CD4-positive, alpha-beta T cell treated with Interleukin-1 beta for 1 hour (primary cell): ENCODE data around the gene MEIOB.
A peak's percentile ranks its signal among the peaks of the same experiment; 100 is the strongest.
"Not testable (repeated sequence)": the region's sequence is repeated elsewhere in the genome, so short reads cannot be mapped to it uniquely, and the experiment has no call there.

Source experiments
- DNase-seq, 2 donors: peaks; one replicate each; pipeline ENCODE4 v3.0.0-alpha.2; 2020 to 2022

MEIOB gene, protein sequence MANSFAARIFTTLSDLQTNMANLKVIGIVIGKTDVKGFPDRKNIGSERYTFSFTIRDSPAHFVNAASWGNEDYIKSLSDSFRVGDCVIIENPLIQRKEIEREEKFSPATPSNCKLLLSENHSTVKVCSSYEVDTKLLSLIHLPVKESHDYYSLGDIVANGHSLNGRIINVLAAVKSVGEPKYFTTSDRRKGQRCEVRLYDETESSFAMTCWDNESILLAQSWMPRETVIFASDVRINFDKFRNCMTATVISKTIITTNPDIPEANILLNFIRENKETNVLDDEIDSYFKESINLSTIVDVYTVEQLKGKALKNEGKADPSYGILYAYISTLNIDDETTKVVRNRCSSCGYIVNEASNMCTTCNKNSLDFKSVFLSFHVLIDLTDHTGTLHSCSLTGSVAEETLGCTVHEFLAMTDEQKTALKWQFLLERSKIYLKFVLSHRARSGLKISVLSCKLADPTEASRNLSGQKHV

GRCh38 chr16:1871974-1872635 is at the start of gene MEIOB:
Gene MEIOB (minus strand): TSS chr16:1872164. CDS start chr16:1868175, 3,989 bp downstream.
- DNase-seq, result peak; percentile 6 to 25

DNA sequence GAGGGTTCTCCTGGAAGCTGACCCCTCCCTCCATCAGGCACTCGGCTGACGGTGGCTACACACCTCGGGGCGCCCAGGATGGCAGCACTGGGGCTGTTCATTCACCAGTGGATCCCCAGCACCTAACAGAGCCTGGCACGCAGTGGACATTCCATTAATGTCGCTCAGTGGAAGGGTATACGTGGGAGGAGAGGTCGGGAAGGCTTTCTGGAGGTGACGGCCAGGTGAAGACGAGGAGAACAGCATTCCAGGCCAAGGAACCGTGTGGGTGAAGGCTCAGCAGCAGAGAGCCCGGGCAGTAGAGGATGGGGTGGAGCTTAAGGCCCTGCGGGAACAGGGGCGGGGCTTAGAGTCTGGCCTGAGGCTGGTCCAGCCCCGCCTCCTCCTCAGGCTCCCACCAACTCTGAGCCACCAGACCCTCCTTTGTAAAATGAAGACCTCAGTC is 48.8 kb upstream of the MEIOB start:
- DNase-seq, result no peak

- not testable (repeated sequence) for DNase-seq
Observed at GRCh38 chr16:1920122-1920521, 48.2 kb upstream of the MEIOB start.

DNA sequence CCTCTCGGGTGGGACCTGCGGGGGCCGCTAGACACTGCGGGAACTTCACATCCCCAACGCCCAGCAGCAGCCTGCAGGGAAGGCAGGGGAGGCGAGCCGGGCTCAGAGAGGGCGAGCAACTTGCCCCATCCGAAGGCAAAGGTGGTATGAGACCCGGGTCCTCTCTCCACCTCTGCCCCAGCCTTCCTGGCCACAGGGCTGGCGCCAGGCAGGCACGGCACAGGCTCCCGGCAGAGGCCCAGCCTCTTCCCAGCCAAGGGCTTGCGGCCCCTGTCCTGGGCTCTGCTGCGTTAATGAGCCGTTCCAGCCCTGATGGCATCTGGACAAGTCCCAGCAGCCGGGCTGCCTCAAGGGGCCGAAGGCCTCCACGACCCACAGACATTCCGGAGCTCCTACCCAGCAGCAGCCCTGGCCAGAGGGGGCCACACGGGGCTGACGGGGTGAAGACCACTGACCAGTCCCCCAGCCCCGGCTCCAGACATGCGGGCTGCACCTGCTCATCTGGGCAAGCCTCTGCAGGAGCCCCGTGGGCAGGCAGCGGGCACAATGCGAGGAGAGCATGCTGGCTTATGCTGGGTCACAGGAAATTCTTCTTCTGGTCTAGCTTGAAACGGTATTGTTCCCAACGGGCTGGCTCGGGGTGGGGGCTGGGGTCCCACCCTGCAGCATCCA is 47.5 kb upstream of the MEIOB start:
- DNase-seq, result no peak

- no peak for DNase-seq
Observed at GRCh38 chr16:1918351-1919326, 46.7 kb upstream of the MEIOB start, which contains the start of gene HS3ST6. Gene HS3ST6 (minus strand): TSS chr16:1918415. CDS start chr16:1918323, 92 bp downstream.

GRCh38 chr16:1917665-1918350 is 45.8 kb upstream of the MEIOB start:
- no peak for DNase-seq

DNA sequence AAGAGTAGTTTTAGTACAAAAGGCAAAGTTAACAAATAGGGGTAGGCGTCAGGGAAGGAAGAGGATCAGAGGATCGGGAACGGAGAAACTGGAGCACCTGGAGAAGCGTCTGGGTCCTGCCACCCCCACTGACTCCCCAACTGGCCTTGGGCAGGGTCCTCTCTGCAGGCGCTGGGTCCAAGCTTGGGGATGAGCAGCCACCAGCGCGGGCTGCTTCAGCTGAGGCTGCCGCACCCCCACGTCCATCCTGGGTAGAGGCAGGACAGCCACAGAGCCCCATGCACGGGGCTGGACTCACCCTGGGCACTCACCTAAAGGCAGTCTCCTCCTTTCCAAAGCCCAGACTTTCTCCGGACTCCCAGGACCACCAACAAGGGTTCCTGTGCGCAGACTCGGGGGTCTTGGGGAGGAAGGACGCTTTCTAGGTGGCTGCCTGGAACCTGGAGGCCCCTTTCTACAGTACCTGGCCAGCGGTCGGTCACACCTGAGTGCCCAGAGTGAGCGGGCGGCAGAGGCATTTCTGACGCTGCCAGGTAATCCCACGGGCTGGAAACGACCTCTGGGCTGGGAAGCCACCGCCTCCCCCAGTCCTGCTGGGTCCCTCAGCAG is 45.2 kb upstream of the MEIOB start:
- no peak for DNase-seq

DNA sequence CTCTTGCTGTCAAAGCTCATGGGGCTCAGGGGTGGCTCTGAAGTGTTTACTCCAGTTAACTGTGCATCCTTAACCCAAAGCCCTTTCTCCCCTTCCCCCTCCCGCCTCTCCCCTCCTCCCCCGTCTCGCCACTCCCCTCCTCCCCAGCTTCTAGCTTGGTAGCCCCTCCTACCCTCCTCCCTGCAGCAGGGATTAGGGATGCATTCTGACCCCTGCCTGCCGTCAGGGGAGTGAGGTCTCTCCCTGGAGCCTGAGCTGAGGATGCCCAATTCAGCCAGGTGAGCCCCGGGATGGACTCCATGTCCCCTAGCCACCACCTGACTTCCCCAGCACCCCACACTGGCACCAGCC is 44.7 kb upstream of the MEIOB start:
- no peak for DNase-seq

GRCh38 chr16:1915732-1916639 is 44.0 kb upstream of the MEIOB start:
- no peak for DNase-seq

GRCh38 chr16:1914988-1915387 is 43.0 kb upstream of the MEIOB start:
- DNase-seq, result no peak

GRCh38 chr16:1914084-1914608 is 42.2 kb upstream of the MEIOB start:
- DNase-seq, result no peak

GRCh38 chr16:1913327-1914083 is 41.5 kb upstream of the MEIOB start:
- DNase-seq, result no peak

DNA sequence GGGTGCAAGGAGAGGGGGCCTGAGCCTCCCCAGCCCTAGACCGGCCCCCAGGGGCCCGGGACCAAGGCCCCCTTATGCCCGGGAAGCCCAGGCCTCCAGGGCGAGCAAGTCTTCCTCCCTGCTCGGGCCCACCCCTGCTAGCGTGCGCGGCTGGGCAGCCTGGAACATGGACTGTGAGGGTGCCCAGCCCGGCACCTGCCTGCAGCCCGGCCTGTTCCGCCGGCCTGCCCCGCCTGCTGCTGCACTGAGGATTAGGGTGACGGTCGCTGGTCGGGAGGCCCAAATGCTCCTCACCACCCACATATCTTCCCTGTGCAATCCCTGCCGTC is 40.2 kb upstream of the MEIOB start:
- no peak for DNase-seq

- DNase-seq, result no peak
Observed at GRCh38 chr16:1911467-1912214, 39.7 kb upstream of the MEIOB start.

DNA sequence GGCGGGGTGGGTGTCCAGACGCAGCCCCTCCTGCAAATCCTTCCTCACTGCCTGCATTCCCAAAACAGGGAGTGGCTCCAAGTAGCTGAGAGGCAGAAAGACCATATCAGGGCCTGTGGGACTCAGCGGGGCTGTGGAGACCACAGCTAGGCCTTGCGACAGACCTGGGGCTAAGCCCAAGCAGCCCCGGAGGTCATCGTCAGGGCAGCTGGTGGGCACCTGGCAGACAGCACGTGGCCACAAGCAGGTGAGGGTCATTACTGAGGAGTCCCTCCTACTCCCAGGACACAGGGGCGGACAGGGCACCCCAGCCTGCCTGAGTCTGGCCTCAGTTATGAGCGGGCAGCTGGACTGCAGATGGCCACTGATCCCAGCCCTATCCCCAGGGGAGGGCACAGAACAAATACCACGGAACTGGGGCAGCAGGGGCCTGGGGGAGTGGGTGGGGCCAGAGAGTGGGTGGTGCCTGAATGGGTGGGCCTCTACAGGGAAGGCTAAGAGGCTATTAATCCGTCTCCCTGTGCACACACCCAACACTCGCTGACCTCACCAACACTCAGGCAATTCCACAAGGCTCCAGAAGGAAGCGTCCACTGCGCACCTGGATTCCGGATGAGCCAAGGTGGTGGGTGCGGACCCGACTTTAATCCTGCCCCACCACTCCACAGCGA is 37.7 kb upstream of the MEIOB start:
- DNase-seq, result no peak

DNA sequence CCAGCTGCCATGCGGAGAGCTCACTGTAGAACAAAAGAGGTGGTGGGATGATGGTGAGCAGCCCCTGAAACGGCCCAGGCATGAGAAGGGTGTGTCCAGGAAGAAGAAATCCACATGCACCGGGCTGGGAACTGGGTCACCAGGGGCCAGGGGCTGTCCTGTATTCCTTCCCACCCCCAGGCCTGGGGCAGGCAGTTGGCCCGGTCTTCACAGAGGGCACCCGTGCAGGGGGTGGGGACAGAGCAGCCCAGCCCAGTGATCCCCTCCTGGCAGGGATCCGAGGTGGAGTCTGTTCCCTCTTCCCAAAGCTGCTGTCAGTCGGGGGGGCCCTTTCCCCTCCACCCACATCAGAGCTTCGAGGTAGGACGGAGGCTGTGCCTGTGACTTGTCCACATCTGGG is 37.0 kb upstream of the MEIOB start:
- DNase-seq, result no peak

GRCh38 chr16:1908184-1908583 is 36.2 kb upstream of the MEIOB start:
- no peak for DNase-seq
